ENCODE data around the gene HOXD3.

HOXD3 gene

GRCh38 chr2:176148751-176149421 is 8.2 kb upstream of the HOXD3 start:
- no peak for DNase-seq (ENCODE audit: low read depth in 2 of 2, low spot score in 1 of 2)

GRCh38 chr2:176149481-176149938 is 7.6 kb upstream of the HOXD3 start:
- DNase-seq (ENCODE audit: low read depth in 2 of 2, low spot score in 1 of 2) = no peak

- no peak for DNase-seq (ENCODE audit: low read depth in 2 of 2, low spot score in 1 of 2)
Observed at GRCh38 chr2:176149939-176150583, 7.0 kb upstream of the HOXD3 start.

- no peak for DNase-seq (ENCODE audit: low read depth in 2 of 2, low spot score in 1 of 2)
Observed at GRCh38 chr2:176150584-176151441, 6.3 kb upstream of the HOXD3 start.

GRCh38 chr2:176151442-176152287 is 5.4 kb upstream of the HOXD3 start, which contains the start of gene HOXD4:
TSS of gene HOXD4 (plus strand) at chr2:176151550. CDS start at chr2:176151634, 84 bp downstream.
- DNase-seq (ENCODE audit: low read depth in 2 of 2, low spot score in 1 of 2) = no peak

GRCh38 chr2:176152350-176153181 is 4.5 kb upstream of the HOXD3 start:
- no peak for DNase-seq (ENCODE audit: low read depth in 2 of 2, low spot score in 1 of 2)

GRCh38 chr2:176154576-176155252 is 2.4 kb upstream of the HOXD3 start:
- DNase-seq (ENCODE audit: low read depth in 2 of 2, low spot score in 1 of 2) = no peak

- DNase-seq (ENCODE audit: low read depth in 2 of 2, low spot score in 1 of 2) = no peak
Observed at GRCh38 chr2:176155356-176156044, 1.6 kb upstream of the HOXD3 start.

- no peak for DNase-seq (ENCODE audit: low read depth in 2 of 2, low spot score in 1 of 2)
Observed at GRCh38 chr2:176156301-176156806, 753 bp upstream of the HOXD3 start.

GRCh38 chr2:176157499-176158185 is 535 bp downstream of the HOXD3 start:
- DNase-seq (ENCODE audit: low read depth in 2 of 2, low spot score in 1 of 2) = no peak

- no peak for DNase-seq (ENCODE audit: low read depth in 2 of 2, low spot score in 1 of 2)
Observed at GRCh38 chr2:176158186-176158591, 1.1 kb downstream of the HOXD3 start.

GRCh38 chr2:176158855-176159662 is 2.0 kb downstream of the HOXD3 start:
- no peak for DNase-seq (ENCODE audit: low read depth in 2 of 2, low spot score in 1 of 2)

GRCh38 chr2:176159663-176160250 is 2.6 kb downstream of the HOXD3 start:
- DNase-seq (ENCODE audit: low read depth in 2 of 2, low spot score in 1 of 2) = no peak

- no peak for DNase-seq (ENCODE audit: low read depth in 2 of 2, low spot score in 1 of 2)
Observed at GRCh38 chr2:176160251-176160985, 3.3 kb downstream of the HOXD3 start.

GRCh38 chr2:176160986-176161824 is 4.1 kb downstream of the HOXD3 start:
- no peak for DNase-seq (ENCODE audit: low read depth in 2 of 2, low spot score in 1 of 2)

Measured in stimulated activated CD8-positive, alpha-beta memory T cell treated with anti-CD3 and anti-CD28 coated beads, Interleukin-4, amount 100 ng/mL, for 4 hours (primary cell).